Gastroesophageal sphincter (tissue), 3 donors: ENCODE data around the gene ZGRF1.

Experiments used
- CTCF ChIP-seq, 4 experiments: fragments of 200-600 bp in 2 of 4; fragments of 450-650 bp in 2 of 4; sonication (generic) in 1 of 4; IDR thresholded peaks; one replicate each; pipeline ENCODE4 v1.5.1; 2017 to 2019; ENCODE audit warnings: antibody characterized with exemption in 4 of 4, mild to moderate bottlenecking in 2 of 4, moderate library complexity in 2 of 4
- EP300 ChIP-seq: sonication (generic); formaldehyde crosslinking; IDR thresholded peaks from one replicate; pipeline ENCODE4 v1.6.1; 2017; ENCODE audit warnings: antibody characterized with exemption, mild to moderate bottlenecking
- POLR2A ChIP-seq, 2 donors: fragments of 450-650 bp; IDR thresholded peaks; one replicate each; pipeline ENCODE4 v1.6.1; 2017; ENCODE audit warnings: antibody characterized with exemption in 2 of 2, mild to moderate bottlenecking in 2 of 2, moderate library complexity in 1 of 2
- POLR2AphosphoS5 ChIP-seq: sonication (generic); formaldehyde crosslinking; IDR thresholded peaks from one replicate; pipeline ENCODE4 v1.6.1; 2017; ENCODE audit warnings: antibody characterized with exemption

GRCh38 chr4:112540695-112541094, 96.0 kb downstream of the ZGRF1 start:
- TF ChIP-seq CTCF (IDR thresholded peaks at IDR 0.05): no peak
- TF ChIP-seq POLR2A (IDR thresholded peaks at IDR 0.05): no peak
- no peak for TF ChIP-seq POLR2AphosphoS5
- TF ChIP-seq EP300: no peak
